Left ventricle myocardium inferior (tissue), 1 donor: ENCODE data around the gene SGIP1. TPM values are rescaled to one million over a fixed set of nuclear protein-coding genes. Genes with fewer than 3 reads are reported as not detected.

Experiments used
- DNase-seq: peaks from one replicate; pipeline ENCODE4 v3.0.0-alpha.2; 2020
- H3K27ac ChIP-seq: fragments of 200-600 bp; replicated peaks from 2 replicates; pipeline ENCODE4 v1.8.0; 2021
- H3K27me3 ChIP-seq: fragments of 200-600 bp; 2 replicates; pipeline ENCODE4 v1.8.0; 2021; ENCODE audit warnings: low read depth
- H3K36me3 ChIP-seq: fragments of 200-600 bp; 2 replicates; pipeline ENCODE4 v1.8.0; 2021
- H3K4me1 ChIP-seq: fragments of 200-600 bp; 2 replicates; pipeline ENCODE4 v1.8.0; 2021
- H3K4me3 ChIP-seq: fragments of 200-600 bp; 2 replicates; pipeline ENCODE4 v1.8.0; 2021; ENCODE audit warnings: mild to moderate bottlenecking, moderate library complexity
- H3K9me3 ChIP-seq: fragments of 200-600 bp; replicated peaks from 2 replicates; pipeline ENCODE4 v1.8.0; 2021
- intact Hi-C: fragments of 100-400 bp; cut with micrococcal nuclease; formaldehyde crosslinking; loops from one replicate; pipeline ENCODE4 v1.11.0; 2022
- total RNA-seq: library from RNA; stranded (reverse); fragmentation: NEBNext Ultra II Directional; extraction: Animal tissue kit (Norgen Biotek cat#: 25700); gene quantifications from one replicate; pipeline ENCODE4 v1.2.1, GENCODE V29; 2021
- TF ChIP-seq, protein P1 (sequence below): fragments of 200-600 bp; IDR thresholded peaks from 2 replicates; pipeline ENCODE4 v1.8.0; 2021; ENCODE audit warnings: antibody characterized with exemption, mild to moderate bottlenecking, borderline replicate concordance
- donor health status: DM: no; HTN: yes; CAD: no; lungs with severe emphysema.

The SGIP1 gene
- total RNA-seq, 1 donor from 2014 or later = 9.0 TPM

DNA sequence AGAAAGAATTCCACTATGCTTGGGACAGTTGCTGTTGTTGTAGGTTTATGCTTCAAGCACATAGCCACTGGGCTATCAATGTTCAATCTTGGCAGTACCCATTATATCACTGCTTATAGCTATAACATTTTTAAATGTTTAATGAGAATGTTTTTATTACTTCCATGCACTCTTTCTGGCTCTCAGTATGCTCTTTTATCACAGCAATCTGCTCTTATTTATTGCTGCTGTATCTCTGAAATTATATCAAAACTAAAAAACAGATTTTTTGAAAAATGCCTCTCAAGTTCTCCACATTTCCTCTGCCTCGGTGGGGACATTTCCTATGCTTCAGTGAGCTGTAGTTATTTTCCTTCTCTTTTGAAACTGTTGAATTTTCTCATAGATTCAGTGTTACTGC is 5.4 kb upstream of the SGIP1 start:
- no peak overlapping the region for H3K4me3 ChIP-seq
- H3K27ac ChIP-seq = no peak overlapping the region
- intact Hi-C loops = no loop called here
- no peaks in the 10 kb centered on the region for H3K27me3 ChIP-seq
- TF ChIP-seq, protein P1, sequence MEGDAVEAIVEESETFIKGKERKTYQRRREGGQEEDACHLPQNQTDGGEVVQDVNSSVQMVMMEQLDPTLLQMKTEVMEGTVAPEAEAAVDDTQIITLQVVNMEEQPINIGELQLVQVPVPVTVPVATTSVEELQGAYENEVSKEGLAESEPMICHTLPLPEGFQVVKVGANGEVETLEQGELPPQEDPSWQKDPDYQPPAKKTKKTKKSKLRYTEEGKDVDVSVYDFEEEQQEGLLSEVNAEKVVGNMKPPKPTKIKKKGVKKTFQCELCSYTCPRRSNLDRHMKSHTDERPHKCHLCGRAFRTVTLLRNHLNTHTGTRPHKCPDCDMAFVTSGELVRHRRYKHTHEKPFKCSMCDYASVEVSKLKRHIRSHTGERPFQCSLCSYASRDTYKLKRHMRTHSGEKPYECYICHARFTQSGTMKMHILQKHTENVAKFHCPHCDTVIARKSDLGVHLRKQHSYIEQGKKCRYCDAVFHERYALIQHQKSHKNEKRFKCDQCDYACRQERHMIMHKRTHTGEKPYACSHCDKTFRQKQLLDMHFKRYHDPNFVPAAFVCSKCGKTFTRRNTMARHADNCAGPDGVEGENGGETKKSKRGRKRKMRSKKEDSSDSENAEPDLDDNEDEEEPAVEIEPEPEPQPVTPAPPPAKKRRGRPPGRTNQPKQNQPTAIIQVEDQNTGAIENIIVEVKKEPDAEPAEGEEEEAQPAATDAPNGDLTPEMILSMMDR = no peak
- DNase-seq = no peak
- no peaks in the 10 kb centered on the region for H3K9me3 ChIP-seq
- H3K4me1 ChIP-seq = peaks cover 11% of the 10 kb centered on the region
- H3K36me3 ChIP-seq = no peaks in the 10 kb centered on the region

DNA sequence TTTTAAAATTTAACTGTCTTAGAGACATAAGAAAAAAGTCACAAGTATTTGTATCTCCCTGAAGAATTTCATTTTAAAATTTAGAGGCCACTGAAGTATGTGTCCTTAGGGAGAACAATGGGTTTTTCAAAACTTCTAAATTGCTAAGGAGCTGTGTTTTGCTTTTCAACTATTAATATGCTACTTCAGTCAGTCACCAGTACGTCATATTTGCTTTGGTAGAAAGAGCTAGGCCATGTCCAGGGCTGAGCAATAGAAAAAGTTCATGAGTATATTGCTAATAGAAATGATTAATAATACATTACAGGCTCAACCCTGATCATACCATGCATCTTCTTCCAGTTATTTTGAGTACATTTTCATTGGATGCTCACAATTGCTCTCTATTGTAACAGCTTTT is 1.7 kb upstream of the SGIP1 start:
- Histone ChIP-seq H3K9me3 (no peaks in the 10 kb centered on the region), H3K4me3 (no peak overlapping the region), H3K27ac (peak overlapping the region; percentile 83), H3K36me3 (no peaks in the 10 kb centered on the region), H3K27me3 (no peaks in the 10 kb centered on the region), H3K4me1 (peaks cover 23% of the 10 kb centered on the region)
- TF ChIP-seq, protein P1 = no peak
- intact Hi-C loops = no loop called here
- no peak for DNase-seq

DNA sequence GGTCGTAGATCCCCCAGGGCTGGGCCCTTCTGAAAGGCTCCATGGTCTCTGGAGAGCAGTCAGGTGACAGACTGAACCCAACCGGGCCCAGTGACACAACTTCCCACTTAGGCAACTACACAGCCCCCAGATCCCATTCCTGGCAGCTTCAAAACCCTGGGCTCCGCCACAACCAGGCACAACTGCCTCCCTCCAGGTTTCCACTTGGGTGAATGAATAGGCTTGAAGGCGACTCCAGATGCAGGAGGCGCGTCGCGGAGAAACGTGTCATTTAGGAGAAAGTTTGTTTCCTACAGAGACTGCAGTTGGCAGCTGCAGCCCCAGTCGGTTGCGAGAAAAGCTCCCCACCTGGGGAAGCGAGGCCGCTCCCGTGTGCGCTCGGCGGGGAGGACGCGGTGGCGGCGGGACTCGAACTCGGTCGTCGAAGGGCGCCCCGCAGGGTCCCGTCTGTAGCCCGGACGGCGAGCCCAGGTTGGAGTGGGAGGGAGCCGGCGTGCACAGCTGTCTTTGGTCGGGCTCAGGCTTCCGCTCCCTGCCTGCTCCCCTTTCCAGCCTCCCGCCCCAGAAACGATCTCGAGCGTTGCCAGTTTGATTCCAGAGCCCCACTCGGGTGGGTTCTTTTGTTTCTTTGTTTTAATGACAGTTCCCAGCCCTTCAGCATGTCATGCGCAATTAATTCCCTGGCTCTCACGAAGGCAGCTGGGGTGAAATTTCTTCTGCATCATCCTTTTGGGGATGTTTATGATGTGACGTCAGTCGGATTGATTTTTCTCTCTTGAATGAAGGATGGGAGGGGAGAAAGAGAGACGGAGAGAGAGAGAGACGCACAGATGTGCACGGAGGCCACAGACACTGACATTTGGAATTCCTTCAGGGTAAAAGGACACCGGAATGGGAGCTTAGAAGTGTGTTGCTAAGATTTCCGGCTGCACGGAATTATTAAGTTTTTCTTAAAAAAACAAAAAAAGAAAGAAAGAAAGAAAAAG is 862 bp upstream of the SGIP1 start:
- intact Hi-C loops = no loop called here
- Histone ChIP-seq H3K27ac (peak overlapping the region; percentile 83), H3K9me3 (no peaks in the 10 kb centered on the region), H3K4me3 (peak overlapping the region; percentile 70), H3K36me3 (no peaks in the 10 kb centered on the region), H3K4me1 (peaks cover 23% of the 10 kb centered on the region), H3K27me3 (no peaks in the 10 kb centered on the region)
- TF ChIP-seq, protein P1 = no peak
- DNase-seq = peak; percentile 19

DNA sequence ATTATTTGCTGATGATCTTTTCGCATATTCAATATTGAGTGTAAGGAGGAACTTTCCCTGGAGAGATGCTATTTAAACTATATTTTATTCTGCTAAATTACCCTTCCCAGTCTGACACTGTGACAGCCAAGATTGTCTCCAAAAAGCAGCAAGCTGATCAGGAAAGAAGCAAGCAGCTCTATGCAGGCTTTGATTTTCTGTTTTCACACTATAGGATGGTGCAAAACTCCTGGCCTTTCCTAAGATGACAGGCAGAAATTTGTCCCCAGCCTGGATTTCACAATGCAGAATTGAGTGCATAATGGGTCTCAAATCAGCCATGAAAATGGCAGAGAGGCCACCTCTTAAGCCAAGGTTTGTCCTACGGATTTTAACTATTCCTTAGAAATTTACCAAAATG is 1.1 kb downstream of the SGIP1 start:
- no peaks in the 10 kb centered on the region for H3K27me3 ChIP-seq
- H3K27ac ChIP-seq = peak overlapping the region; percentile 83
- intact Hi-C loops = no loop called here
- peak overlapping the region; percentile 70 for H3K4me3 ChIP-seq
- peaks cover 37% of the 10 kb centered on the region for H3K4me1 ChIP-seq
- no peaks in the 10 kb centered on the region for H3K9me3 ChIP-seq
- H3K36me3 ChIP-seq = no peaks in the 10 kb centered on the region
- DNase-seq = no peak
- TF ChIP-seq, protein P1 = no peak

DNA sequence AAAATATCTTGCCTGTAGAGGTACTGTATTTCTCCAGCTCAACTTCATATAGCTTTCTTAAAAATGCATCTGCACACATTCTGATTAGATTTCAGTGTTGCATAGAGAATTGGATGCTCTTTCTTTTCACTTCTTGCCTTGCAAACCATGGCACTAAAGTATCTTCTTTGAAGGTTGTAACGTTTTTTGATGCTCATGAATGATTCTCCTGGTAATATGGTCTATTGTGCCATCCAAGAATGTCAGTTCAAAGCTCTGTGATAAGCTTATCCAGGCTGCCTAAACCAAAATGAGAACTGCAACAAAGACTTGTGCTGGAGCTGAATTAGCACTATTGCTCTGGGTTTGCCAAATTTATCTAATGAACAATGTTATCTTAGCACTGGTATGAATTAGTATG is 1.9 kb downstream of the SGIP1 start:
- H3K36me3 ChIP-seq = no peaks in the 10 kb centered on the region
- intact Hi-C loops = no loop called here
- no peaks in the 10 kb centered on the region for H3K27me3 ChIP-seq
- DNase-seq = no peak
- TF ChIP-seq, protein P1 = no peak
- H3K27ac ChIP-seq = peak overlapping the region; percentile 83
- peaks cover 45% of the 10 kb centered on the region for H3K4me1 ChIP-seq
- peak overlapping the region; percentile 70 for H3K4me3 ChIP-seq
- H3K9me3 ChIP-seq = no peaks in the 10 kb centered on the region
